NOMO-1 treated with DMSO at 0.1 percent for 48 hours (cell line): ENCODE measurements around the gene SPINDOC.

Experiments
- DNase-seq: peaks from one replicate; lab custom pipeline; 2025; ENCODE audit not compliant: unreplicated experiment; lab: John Stamatoyannopoulos, UW

Gene SPINDOC

GRCh38 chr11:63876616-63877015 lies 63.4 kb downstream of the SPINDOC start:
- DNase-seq, result no peak
